ENCODE results near the gene DEPP1.

The DEPP1 gene

DNA sequence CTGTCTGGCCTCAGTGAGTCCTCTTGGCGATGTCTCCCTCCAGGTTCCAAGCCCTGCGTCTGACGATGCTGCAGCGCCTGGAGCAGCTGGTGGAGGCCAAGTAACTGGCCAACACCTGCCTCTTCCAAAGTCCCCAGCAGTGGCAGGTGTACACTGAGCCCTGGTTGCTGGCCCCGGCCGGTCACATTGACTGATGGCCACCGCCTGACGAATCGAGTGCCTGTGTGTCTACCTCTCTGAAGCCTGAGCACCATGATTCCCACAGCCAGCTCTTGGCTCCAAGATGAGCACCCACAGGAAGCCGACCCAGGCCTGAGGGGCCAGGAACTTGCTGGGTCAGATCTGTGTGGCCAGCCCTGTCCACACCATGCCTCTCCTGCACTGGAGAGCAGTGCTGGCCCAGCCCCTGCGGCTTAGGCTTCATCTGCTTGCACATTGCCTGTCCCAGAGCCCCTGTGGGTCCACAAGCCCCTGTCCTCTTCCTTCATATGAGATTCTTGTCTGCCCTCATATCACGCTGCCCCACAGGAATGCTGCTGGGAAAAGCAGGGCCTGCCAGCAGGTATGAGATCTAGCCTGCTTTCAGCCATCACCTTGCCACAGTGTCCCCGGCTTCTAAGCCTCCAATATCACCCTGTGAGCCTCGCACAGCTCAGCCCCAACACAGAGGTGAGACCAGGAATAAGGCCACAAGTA lies 14.8 kb upstream of the DEPP1 start:
- DNase-seq, result peak; percentile 8

DNA sequence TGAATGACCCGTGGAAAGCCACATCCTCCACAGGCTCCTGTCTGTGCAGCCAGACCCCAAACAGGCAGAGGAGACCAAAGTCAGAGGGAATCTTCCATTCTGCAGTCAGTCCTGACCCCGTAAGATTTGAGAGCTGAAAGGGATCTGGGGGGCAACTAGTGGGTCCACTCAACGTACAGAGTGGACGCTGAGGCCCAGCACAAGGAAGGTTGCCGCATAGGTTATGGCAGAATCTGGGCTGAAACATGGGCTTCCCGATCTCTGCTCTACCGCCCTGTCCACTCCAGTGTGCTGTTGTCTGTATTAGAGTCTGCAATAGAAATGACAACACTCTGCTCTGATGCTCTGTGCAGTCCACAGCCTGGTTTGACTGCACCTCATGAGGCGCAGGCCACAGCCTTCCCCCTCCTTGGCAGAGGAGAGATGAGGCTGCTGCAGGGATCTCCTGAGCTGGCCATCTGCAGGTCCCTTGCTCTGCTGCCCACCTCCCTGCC lies 14.2 kb upstream of the DEPP1 start:
- DNase-seq, result no peak

DNA sequence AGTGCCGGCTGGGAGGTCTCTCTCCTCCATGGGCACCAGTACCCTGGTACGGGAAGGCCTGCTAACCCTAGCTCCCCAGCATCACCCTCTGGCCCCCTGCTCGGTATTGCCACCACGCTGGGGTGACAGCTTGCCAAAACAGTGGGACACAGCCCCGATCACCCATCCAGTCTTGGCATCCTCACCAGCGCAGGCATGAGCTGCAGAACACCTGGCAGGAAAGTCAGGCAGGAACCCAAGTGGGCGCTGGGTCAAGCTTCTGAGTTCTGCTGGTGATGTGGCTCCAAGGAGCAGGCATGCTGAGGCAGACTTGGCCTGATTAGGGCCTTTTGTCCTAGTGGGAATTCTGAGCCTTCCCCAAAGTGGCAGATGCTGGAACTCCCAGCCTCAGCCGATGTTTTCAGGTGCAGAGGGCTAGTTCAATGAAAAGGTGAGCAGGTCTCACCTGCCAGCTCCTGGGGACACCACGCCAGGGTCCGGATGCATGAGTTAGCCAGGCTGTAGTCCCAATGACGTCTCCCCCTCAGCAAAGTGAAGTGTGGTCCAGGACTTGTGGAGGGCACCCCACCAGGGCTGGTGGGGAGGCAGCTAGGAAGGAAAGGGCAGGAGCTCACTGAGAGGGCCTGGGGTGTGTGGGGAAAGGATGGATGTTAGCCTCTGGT lies 13.6 kb upstream of the DEPP1 start:
- no peak for DNase-seq

DNA sequence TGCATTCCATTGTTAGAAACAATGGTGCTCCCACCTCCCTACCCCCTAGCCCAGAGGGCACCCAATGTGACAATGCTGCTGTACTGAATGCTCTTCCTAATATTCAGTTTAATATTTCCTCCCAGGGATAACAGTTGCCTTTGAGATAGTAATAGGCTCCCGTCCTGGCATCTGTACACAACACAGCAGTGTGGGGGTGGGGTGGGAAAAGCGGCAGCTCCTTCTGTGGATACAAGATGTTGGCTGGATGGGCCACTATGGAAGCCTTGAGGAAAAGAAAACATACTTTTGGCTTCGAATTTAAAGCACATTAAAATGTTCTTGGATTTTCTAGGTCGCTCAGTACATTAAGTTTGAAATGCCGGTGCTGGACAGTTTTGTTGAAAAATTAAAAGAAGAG lies 13.0 kb upstream of the DEPP1 start:
- no peak for DNase-seq

DNA sequence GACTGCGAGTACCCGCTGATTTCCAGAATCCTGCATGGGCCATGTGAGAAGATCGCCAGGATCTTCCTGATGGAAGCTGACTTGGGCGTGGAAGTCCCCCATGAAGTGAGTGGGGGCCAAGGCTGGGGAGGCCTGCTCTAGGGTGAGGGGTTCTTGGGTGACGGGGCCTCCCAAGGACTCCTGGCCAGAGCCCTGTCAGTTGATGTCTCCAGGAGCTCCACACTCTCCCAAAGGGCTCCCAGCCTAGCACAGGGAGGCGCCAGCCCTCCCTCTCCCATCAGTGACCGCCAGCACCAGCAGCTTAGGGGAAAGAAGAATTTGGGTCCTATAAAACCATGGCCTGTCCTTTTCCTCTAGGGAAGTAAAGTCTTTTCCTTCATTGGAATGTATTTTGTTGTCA lies 12.4 kb upstream of the DEPP1 start:
- DNase-seq, result no peak

DNA sequence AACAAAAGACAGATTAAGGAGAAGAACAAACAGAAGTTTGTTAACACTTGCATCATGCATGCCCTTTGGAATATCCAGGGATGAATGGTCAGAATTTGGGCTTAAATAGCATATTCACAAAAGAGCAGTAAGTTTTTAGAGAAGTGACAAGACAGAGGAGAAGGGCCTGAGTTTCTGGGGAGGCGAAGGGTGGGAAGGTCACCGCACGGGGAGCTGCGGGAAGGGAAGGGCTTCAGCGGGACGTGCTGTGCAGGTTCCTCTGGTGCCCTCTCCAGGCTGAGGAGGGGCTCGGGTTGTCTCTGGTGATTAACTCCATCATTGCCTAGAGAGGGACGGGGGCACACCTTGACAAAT lies 11.7 kb upstream of the DEPP1 start:
- DNase-seq, result no peak

DNA sequence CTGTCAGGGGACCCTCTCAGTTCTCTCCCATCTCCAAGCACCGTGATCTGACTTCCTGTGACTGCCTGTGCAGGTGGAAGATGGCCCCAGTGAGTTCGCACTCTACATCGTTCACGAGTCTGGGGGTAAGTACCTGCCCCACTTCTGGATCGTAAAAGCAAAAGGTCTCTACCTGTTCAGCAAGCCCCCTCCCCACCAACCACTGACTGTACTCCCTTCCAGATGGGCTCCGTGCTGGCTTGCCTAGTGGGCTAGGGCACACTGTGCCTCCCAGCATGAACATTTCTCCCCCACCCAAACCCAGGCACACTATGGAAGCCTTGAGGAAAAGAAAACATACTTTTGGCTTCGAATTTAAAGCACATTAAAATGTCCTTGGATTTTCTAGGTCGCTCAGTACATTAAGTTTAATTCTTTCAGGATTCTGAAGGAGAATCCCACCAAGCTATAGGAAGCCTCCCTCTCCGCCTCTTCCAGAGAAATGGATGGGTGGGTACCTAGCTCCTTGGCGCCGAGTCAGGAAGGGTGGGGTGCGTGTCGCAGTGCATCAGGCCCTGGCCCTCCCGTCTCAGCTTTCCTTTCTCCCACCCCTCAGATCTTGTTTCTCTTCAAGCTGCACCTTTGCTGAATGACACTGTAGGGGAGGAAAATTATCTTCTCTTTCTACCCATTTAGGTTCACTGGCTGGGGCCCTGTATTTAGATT lies 11.1 kb upstream of the DEPP1 start:
- DNase-seq, result no peak

DNA sequence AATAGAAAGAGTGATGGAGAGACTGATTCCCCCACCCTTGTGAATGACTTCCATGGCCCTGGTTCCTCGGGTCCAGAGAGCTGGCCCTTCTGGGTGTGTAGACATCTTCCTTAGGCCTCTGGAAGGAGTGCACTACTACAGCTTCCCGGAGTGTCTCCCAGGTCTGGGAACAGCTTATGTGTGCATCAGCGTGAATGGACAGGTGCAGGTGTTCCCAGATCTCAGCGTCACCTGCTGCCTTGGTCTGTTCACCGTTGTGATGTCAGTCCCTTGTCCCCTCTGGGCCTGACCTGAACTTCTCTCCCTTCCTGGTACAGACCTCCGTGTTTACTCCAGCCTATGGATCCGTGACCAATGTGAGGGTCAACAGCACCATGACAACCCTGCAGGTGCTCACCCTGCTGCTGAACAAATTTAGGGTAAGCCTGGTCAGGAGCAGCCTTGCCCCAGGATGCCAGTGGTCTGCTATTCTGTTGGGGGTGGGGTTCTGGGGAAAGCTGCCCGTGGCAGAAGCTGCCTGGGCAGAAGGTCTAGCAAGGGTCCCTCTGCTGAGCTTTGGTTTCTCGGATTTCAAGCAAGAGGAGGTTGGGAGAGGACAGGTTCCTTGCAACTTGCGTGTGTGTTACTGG lies 10.5 kb upstream of the DEPP1 start:
- no peak for DNase-seq

DNA sequence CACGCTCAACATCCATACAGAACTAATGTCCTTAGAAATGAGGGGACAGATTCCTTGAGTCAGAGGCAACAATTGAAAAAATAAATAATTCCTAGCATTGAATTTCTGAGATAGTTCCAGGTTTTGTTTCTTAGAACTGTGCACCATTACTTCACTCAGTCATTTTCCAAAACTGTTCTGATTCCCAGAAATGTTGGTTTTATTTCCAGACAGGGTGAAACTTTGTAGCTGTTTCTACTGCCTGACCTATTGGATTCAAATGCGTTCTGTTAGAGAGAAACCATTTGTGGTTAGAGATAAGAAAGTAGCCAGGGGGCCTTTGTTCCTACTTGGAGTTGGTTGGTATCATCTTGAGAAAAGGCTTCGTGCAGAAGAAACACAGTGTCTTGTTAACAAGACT lies 8.1 kb upstream of the DEPP1 start:
- no peak for DNase-seq

DNA sequence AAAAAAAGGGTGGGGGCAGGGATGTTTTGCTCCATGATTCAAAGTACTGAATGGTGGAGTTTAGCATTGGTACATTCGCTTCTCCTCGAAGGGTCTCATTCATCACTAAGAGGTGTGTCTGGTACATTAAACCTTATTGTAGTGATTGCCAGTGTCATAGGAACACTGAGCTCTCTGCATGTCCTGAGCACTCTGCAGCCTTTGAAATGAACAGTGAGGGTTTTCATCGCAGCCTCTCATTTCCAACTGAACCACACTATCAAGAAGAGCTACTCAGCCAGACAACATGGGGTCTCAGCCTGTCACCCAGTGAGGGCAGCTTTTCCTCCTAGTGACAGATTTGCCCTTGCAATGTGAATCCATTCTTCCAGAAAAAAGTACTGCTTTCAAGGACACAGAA lies 7.6 kb upstream of the DEPP1 start:
- no peak for DNase-seq

DNA sequence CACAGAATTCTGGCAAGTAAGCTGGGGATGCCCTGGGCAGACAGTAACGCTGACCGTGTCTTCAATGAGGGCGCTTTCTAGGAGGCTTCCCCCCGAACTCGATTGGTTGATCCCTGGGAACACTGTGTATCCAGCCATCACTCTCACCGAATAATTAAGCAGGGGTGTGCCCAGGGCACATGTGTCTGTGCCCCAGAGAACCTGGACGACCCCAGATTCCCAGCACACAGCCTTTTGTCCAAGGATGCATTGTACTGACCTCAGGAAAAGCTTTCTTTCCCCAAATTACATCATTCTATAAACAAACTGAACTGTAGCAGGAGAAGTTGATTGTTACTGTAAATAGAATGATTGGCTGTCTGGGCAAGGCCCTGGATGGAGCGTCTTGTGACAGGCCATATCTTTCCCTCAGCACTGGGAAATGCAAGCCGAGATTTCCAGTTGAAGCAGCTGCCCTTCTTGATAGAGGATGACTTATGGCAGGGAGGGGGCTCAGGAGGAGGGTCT lies 6.6 kb upstream of the DEPP1 start:
- DNase-seq, result no peak

DNA sequence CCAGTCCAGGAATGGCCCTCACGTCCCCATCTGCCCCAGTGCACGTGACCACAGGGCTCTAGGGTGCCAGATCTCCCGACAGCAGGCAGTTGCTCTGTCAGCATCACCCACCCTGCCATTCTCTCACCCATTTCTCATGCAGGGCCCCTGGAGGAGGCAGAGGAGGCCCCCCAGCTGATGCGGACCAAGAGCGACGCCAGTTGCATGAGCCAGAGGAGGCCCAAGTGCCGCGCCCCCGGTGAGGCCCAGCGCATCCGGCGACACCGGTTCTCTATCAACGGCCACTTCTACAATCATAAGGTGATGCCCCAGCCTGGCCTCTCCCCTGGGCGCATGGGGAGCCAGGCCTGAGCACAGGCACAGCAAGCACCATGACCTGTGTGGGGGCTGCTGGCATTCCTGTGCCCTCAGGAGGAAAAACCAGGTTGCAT lies 6.1 kb upstream of the DEPP1 start:
- DNase-seq, result no peak

DNA sequence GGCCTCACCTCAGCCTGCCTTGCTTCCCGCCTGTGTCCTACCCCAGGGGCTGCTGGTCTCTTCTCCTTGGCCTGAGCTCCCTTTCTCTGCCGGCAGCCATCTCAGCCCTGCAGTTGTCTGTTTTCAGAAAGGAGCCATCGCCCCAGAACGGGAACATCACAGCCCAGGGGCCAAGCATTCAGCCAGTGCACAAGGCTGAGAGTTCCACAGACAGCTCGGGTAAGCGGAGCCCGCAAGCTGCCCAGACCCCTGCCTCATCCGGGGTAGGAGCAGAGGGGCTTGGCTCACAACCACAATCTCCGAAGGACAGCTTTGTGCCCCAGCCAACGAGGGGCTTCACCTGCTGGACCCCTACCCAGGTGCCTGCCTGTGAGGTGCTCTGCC lies 5.3 kb upstream of the DEPP1 start:
- no peak for DNase-seq

DNA sequence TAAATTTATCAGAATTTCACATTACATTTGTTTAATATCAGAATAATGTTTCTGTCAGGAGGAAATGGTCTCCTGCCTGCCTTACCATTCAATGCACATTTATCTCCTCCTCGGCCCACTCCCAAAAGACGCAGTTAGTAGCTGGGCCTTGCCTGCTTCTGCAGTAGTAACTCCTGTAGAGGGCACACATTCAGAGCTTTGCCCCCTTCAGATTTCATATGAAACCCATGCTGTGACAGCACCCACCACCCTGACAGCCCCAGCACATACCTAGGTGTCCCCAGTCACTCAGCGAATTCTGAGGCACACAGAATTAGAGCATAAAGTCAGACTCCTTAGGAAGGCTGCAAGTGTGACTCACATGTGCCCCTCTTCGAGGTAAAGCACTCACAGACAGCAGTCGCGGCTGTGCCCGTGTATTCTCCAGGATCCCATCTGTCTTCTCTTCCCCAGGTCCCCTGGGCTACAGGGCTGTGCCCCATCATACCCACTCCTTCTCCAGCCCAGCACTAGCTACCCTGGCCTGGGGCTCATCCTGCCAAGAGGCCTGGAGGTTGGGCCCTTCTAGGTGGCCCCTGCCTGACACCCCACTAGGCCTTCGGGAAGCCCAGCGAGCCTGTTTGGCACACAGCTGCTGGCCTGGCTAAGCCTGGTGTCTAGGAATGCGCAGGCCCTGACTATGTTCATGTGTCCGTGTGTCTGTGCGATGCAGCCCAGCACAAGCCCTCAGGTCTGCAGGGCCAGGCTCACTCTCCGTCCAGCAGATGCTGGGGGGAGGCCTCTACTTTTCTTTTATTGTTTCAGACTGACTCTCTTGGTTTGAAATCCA lies 4.7 kb upstream of the DEPP1 start:
- DNase-seq, result peak; percentile 5

DNA sequence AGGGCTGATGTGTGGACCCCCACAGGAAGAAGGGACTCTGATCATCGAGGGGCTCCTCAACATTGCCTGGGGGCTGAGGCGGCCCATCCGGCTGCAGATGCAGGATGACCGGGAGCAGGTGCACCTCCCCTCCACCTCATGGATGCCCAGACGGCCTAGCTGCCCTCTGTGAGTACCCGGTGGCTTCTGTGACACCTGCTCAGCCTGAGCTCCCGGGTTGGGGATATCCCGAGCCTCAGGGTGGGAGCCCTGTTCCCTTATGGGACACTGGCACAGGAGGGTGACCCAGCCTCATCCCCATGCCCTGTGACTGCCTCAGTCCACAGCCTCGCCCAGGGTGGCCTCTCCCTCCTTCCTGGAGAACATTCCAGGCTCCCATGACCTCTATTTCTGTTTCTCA lies 3.9 kb upstream of the DEPP1 start:
- peak; percentile 5 for DNase-seq

DNA sequence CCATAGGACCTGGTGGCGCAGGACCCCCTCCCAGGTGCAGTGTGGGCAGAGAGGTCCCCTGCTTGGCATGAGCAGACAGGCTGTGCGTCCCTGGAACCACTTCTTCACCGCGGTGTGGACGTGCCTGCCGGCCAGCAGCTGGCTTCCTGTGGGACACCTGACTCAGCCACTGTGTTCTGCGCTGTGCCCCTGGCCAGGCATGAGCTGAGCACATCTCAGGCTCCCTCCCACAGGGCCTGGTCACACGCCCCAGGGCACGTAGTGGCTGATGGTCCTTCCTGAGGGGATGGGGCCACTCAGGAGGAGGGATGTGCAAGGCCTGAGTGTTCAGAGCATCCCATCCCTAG lies 3.5 kb upstream of the DEPP1 start:
- DNase-seq, result no peak

DNA sequence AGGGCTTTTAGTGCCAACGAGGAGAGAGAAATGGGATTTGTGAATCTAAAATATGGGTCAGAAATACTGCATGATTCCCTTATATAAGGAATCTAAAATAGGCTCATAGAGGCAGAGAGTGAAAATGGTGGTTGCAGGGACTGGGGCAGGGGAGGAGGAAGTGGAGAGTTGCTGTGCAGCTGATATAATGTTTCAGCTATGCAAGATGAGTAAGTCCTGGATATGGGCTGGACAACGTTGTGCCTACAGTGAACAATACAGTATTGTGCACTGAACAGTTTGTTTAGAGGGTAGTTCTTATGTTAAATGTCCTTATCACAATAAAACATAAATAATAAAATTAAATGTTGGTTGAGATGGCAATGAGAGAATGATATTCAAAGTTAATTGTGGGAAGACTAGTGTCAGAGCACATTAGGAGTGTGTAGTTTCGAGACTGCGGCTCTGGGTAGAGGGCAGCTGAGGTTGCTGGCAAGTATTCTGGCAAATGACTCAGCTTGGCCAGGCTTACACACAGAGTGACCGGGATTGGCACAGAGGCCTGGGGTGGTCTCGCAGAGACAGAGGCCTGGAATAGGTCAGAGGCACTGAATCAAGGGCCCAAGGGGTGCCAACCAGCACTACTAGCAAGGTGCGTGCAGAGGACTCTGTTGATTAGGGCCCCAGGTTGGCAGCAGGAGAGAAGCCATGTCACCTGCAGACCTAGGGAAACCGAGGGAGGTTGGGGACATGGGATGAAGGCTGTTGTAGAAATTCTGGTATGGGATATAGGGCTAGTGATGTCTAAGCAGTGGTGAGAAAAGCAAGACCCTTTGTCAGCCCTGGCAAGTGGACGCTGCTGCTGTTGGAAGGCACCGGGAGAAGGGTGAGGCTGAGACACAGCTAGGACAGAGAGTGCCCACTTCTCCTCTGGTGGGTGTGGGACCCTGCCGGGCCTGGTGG lies 2.8 kb upstream of the DEPP1 start:
- DNase-seq, result no peak

DNA sequence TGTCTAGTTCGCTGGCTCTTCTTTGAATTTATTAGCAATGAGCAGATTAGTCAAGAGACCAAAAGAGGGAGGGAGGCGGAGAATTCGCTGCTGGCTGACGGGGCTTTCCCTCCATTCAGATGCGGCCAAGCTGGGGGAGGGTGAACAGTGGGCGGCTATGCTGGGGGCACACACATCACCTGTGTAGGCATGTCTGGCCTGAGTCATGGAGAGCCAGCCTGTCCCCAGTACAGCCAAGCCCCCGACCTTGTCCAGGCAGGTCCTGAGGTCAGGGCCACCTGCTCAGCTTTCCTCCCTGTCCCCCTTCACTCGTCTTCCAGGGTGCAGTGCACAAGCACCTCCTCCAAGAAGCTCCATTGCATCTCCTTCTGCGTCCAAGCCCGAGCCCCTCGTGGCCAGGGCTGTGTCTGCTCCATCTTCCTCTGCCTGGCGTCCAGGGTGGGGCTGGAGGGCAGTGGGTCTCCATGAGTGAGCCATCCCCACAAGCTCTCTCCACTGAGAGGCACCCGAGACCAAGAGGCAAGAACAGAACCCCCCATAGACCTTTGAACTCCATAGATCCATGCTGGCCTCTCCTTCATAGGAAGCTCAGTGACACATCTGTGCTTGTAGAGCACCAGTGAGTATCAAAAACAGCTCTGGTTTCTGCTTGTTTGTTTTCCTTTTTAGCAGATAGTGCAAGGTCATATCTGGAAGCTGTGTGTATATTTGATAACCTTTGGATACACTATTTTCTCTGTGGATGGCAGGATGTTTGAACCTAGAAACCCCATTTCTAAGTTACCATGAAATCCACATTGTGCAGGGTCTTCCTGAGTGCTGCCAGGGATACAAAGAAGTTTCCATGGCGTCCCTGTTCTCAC lies 1.9 kb upstream of the DEPP1 start:
- no peak for DNase-seq

DNA sequence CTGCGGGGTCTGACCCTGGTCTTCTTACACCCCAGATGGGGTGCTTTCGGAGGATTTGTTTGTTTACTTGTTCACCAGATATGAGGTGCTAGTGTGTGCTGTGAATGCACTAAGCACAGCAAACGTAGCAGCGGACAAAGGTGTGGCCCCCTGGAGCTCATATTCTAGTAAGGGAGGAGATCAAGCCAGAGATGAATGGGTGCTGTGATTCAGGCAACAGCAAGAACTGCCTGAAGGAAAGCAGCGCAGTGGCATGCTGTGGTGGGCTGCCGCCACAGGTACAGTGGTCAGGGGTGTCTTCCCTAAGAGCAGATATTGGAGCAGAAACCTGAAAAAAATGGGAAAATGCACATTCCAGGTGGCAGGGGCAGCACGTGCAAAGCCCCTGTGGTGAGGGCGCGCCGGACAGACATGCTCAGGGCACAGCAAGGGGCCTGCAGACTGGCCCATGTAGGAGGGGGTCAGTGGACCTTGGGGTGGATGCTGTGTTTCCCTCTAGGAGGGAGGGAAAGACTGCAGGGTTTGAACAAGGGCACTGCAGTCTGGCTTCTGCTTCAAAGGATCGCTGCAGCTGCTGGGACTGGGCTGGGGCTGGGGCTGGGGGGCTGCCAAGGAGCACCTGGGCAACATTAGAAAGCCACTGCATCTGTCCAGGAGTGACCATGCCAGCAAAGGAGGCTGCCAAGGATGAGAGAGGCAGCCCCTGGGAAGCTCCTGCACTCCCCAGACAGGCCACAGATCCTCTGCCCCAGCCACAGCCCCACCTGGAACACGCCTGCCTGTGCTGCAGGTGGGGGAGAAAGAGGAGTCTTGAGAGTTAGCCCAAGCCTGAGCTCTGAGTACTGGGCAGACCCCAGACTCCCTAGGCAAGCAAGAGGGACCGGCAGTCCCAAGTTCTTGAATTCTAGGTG lies 927 bp upstream of the DEPP1 start:
- no peak for DNase-seq

DNA sequence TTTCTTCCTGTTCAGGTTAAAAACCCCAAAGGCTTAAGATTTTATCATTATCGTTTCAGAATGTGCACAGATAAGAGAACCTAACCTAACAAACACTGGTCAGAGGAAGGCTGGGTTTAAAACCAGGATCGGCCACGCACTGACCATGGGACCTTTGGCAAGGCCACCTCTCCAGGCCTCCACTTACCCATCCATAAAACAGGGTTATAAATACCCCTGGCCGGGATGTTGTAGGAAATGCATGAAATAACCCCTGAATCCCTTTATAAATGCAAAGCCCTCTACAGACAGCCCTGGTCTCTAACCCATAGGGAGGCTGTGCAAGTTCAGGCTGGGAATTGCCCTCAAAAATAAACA lies 418 bp downstream of the DEPP1 start:
- DNase-seq, result no peak
